Measurements from ENCODE around the gene WDR70. TPM values are rescaled to one million over a fixed set of nuclear protein-coding genes. Genes with fewer than 3 reads are reported as not detected.

The WDR70 gene
- total and polyA plus RNA-seq, 10 of the 15 experiments (the other 5 are each of a cell fraction or from before 2014, with no cell fraction given) = 10.9 to 33.6 (median 29.1) TPM

DNA sequence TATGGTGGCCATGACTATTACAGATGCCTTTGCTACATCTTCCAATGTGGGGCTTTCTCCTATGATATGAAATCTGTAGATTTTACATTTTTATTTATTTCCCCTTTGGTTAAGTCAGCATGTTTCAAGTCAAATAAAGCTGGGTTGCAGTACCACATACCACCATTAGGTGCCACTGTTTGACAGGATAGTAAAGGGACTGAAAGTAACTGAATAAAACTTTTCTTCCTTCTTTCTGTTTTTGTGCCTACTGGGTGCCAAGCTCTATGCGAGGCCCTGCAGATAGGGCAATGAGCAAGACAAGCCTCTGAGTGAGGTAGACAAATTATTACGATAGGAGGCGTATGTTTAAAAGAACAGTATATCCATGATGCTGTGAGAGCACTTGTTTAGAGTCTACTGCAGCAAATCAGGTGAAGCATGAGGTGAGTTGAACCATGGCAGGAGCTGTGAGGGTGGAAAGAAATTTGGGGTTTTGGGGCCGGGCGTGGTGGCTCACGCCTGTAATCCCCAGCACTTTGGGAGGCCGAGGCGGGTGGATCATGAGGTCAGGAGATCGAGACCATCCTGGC is 395.9 kb downstream of the WDR70 start:
- FAIRE-seq (peak; percentile 41), ATAC-seq (no peak), DNase-seq (ENCODE audit: low read depth, low spot score) (peak; percentile 5)
- RAD21 ChIA-PET (ENCODE audit: unreplicated experiment) = no interaction called here
- H2AFZ ChIP-seq (ENCODE audit: control insufficient read depth, low read depth, low read length) = no peak overlapping the region
- no peaks in the 10 kb centered on the region for H3K79me2 ChIP-seq (ENCODE audit: control insufficient read depth, insufficient read depth, low read length)
- no peak overlapping the region for H3K4me3 ChIP-seq
- H3K4me2 ChIP-seq (ENCODE audit: control insufficient read depth, insufficient read depth) = no peak overlapping the region
- H3K27me3 ChIP-seq (replicated peaks in 1 of 2; ENCODE audit: control insufficient read depth in 2 of 2, insufficient read depth in 2 of 2, low read length in 1 of 2) = no peaks in the 10 kb centered on the region
- no TSS peak for BruUV-seq (replicated peaks)
- no peaks in the 10 kb centered on the region for H3K4me1 ChIP-seq (ENCODE audit: control insufficient read depth, insufficient read depth, low read length)
- in situ Hi-C loops (cut with MboI) (no loop called here), intact Hi-C loops (cut with micrococcal nuclease; ENCODE audit: unreplicated experiment) (no loop called here)
- H3K9ac ChIP-seq (ENCODE audit: control insufficient read depth, insufficient read depth, low read length) = no peak overlapping the region
- H4K20me1 ChIP-seq (ENCODE audit: control insufficient read depth, insufficient read depth) = no peaks in the 10 kb centered on the region
- H3K36me3 ChIP-seq (ENCODE audit: control insufficient read depth in 2 of 2, insufficient read depth in 2 of 2, low read length in 1 of 2) = no peaks in the 10 kb centered on the region
- POLR2A ChIA-PET = no interaction called here
- WGBS (ENCODE audit: insufficient coverage, insufficient replicate concordance, low lambda C conversion rate, missing lambda C conversion rate) = 90% methylated on average over 9 of the region's 9 CpGs
- SMC1A ChIA-PET (ENCODE audit: uncharacterized antibody, unreplicated experiment) = interaction anchor here (0.7 to 1.3 kb wide), 3 partner anchors 8 to 418 kb away, joined by 3 to 4 read pairs (median 3); no protein-coding TSS in a partner anchor
- H3K27ac ChIP-seq (ENCODE audit: control insufficient read depth, insufficient read depth) = no peak overlapping the region
- CTCF ChIA-PET = interaction anchor here (0.7 to 1.7 kb wide), 9 partner anchors 11 to 608 kb away, joined by 3 to 11 read pairs (median 3); no protein-coding TSS in a partner anchor
- peaks cover 2% of the 10 kb centered on the region; the same call in 1 of the 3 replicates for H3K9me3 ChIP-seq (replicated peaks; ENCODE audit: control insufficient read depth, insufficient read depth, low read length)
- peak; percentile 20; the same call in 1 of the 2 replicates for TF ChIP-seq SMC3 (IDR thresholded peaks at IDR 0.05; ENCODE audit: borderline replicate concordance, low read length)
- no peak for TF ChIP-seq RB1 (IDR thresholded peaks at IDR 0.05; ENCODE audit: borderline replicate concordance)
- no peak for TF ChIP-seq FOS (IDR thresholded peaks at IDR 0.05; ENCODE audit: borderline replicate concordance, extremely low read depth, insufficient read length)
- peak; percentile 33; the same call in 1 of the 2 replicates for TF ChIP-seq CBX5 (IDR thresholded peaks at IDR 0.05; ENCODE audit: low read depth)
- TF ChIP-seq NR2C1 (IDR thresholded peaks at IDR 0.05) = no peak
- TF ChIP-seq TCF3 (IDR thresholded peaks at IDR 0.05; ENCODE audit: borderline replicate concordance, insufficient read depth, low read depth, low read length) = no peak
- no peak for TF ChIP-seq RBBP5 (conservative IDR thresholded peaks at IDR 0.05)
- TF ChIP-seq NBN (IDR thresholded peaks at IDR 0.05) = no peak
- TF ChIP-seq BCLAF1 (IDR thresholded peaks at IDR 0.05) = no peak
- no peak for TF ChIP-seq NFIC (IDR thresholded peaks at IDR 0.05; ENCODE audit: low read depth, low read length)
- TF ChIP-seq KAT2A (conservative IDR thresholded peaks at IDR 0.05; ENCODE audit: control insufficient read depth, low read depth, low read length) = no peak
- TF ChIP-seq CTCF (IDR thresholded peaks at IDR 0.05 in 2 of 3, conservative IDR thresholded peaks at IDR 0.05 in 1 of 3; ENCODE audit: control insufficient read depth in 2 of 3, extremely low read depth in 1 of 3, insufficient read depth in 1 of 3, low read depth in 3 of 3, low read length in 3 of 3) = peak; percentile 31 to 67 (median 56)
- TF ChIP-seq RUNX3 (IDR thresholded peaks at IDR 0.05; ENCODE audit: low read length) = no peak
- TF ChIP-seq, protein P1, sequence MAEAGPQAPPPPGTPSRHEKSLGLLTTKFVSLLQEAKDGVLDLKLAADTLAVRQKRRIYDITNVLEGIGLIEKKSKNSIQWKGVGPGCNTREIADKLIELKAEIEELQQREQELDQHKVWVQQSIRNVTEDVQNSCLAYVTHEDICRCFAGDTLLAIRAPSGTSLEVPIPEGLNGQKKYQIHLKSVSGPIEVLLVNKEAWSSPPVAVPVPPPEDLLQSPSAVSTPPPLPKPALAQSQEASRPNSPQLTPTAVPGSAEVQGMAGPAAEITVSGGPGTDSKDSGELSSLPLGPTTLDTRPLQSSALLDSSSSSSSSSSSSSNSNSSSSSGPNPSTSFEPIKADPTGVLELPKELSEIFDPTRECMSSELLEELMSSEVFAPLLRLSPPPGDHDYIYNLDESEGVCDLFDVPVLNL (IDR thresholded peaks at IDR 0.05; ENCODE audit: low read depth, low read length) = no peak
- TF ChIP-seq IKZF2 (IDR thresholded peaks at IDR 0.05) = no peak
- TF ChIP-seq, protein P2, sequence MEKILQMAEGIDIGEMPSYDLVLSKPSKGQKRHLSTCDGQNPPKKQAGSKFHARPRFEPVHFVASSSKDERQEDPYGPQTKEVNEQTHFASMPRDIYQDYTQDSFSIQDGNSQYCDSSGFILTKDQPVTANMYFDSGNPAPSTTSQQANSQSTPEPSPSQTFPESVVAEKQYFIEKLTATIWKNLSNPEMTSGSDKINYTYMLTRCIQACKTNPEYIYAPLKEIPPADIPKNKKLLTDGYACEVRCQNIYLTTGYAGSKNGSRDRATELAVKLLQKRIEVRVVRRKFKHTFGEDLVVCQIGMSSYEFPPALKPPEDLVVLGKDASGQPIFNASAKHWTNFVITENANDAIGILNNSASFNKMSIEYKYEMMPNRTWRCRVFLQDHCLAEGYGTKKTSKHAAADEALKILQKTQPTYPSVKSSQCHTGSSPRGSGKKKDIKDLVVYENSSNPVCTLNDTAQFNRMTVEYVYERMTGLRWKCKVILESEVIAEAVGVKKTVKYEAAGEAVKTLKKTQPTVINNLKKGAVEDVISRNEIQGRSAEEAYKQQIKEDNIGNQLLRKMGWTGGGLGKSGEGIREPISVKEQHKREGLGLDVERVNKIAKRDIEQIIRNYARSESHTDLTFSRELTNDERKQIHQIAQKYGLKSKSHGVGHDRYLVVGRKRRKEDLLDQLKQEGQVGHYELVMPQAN (conservative IDR thresholded peaks at IDR 0.05) = no peak

Measured in GM12878 (cell line).